Panc1 (cell line): ENCODE data around the gene NNT. TPM values are rescaled to one million over a fixed set of nuclear protein-coding genes. Genes with fewer than 3 reads are reported as not detected.

Experiments used
- ATAC-seq: fragments of 200-7000 bp; cut with Tn5 transposase; 2 replicates; pipeline ENCODE4 v1.9.1; 2020; ENCODE audit warnings: mild to moderate bottlenecking, moderate library complexity
- BruUV-seq: library from RNA; stranded (reverse); fragments of 400-500 nt; replicated peaks from 2 replicates; lab custom pipeline; 2021; lab: Mats Ljungman, UMichigan
- CTCF ChIA-PET: fragments of 300-600 bp; sonication (Branson Sonifier 250); formaldehyde crosslinking; loops from one replicate; lab custom pipeline; 2022; ENCODE audit warnings: antibody characterized with exemption; lab: Charles Lee
- POLR2A ChIA-PET: fragments of 300-600 bp; sonication (Branson Sonifier 250); formaldehyde crosslinking; loops from one replicate; lab custom pipeline; 2022; ENCODE audit warnings: antibody characterized with exemption; lab: Charles Lee
- DNase-seq: peaks from one replicate; pipeline ENCODE4 v3.0.0-alpha.2; 2010; ENCODE audit warnings: low read depth, low spot score
- H3K27ac ChIP-seq: 2 replicates; pipeline ENCODE4 v1.5.1; 2011; ENCODE audit warnings: mild to moderate bottlenecking, low read length, inconsistent platforms
- H3K27me3 ChIP-seq: fragments of 200-500 bp; sonication (Bioruptor generic); 2 replicates; pipeline ENCODE4 v1.6.0; 2014; ENCODE audit warnings: low read length, inconsistent platforms; ENCODE audit not compliant: control insufficient read depth, insufficient read depth
- H3K36me3 ChIP-seq: fragments of 200-500 bp; sonication (Bioruptor generic); 2 replicates; pipeline ENCODE4 v1.5.1; 2014; ENCODE audit warnings: inconsistent platforms, mild to moderate bottlenecking, low read length, moderate library complexity; ENCODE audit not compliant: control insufficient read depth, insufficient read depth
- H3K4me1 ChIP-seq: 2 replicates; pipeline ENCODE4 v1.5.1; 2011; ENCODE audit warnings: inconsistent platforms, mild to moderate bottlenecking, low read length, moderate library complexity; ENCODE audit not compliant: control insufficient read depth, insufficient read depth
- H3K4me3 ChIP-seq, 2 experiments: 2 replicates each; pipeline ENCODE4 v1.5.1; 2011 to 2012; ENCODE audit warnings: low read depth in 2 of 2, low read length in 2 of 2, mild to moderate bottlenecking in 2 of 2, inconsistent platforms in 1 of 2, moderate library complexity in 1 of 2
- H3K9me3 ChIP-seq: fragments of 200-500 bp; sonication (Bioruptor generic); 2 replicates; pipeline ENCODE4 v1.5.1; 2014; ENCODE audit warnings: low read depth, mild to moderate bottlenecking, inconsistent platforms, low read length, moderate library complexity; ENCODE audit not compliant: control insufficient read depth, insufficient read depth
- CTCF ChIP-seq: fragments of 450-650 bp; IDR thresholded peaks from 2 replicates; pipeline ENCODE4 v1.5.1; 2017; ENCODE audit warnings: mild to moderate bottlenecking
- POLR2AphosphoS5 ChIP-seq: IDR thresholded peaks from 2 replicates; pipeline ENCODE4 v1.6.1; 2012; ENCODE audit warnings: mild to moderate bottlenecking, low read depth, low read length, moderate library complexity
- REST ChIP-seq, 2 experiments: IDR thresholded peaks; 2 replicates each; pipeline ENCODE4 v1.6.1; 2011 to 2012; ENCODE audit warnings: low read depth in 2 of 2, control low read depth in 1 of 2, low read length in 1 of 2, mild to moderate bottlenecking in 1 of 2, moderate library complexity in 1 of 2; ENCODE audit not compliant: insufficient read depth in 1 of 2
- SIN3A ChIP-seq: IDR thresholded peaks from 2 replicates; pipeline ENCODE4 v1.6.1; 2012; ENCODE audit warnings: low read depth, mild to moderate bottlenecking, low read length, moderate library complexity, borderline replicate concordance; ENCODE audit not compliant: insufficient read depth
- TCF7L2 ChIP-seq: IDR thresholded peaks from 2 replicates; pipeline ENCODE4 v1.6.1; 2011; ENCODE audit warnings: mild to moderate bottlenecking, low read depth, low read length, inconsistent platforms
- in situ Hi-C: cut with HindIII; loops from 2 replicates; pipeline ENCODE4 v1.10.0; 2016; ENCODE audit warnings: low sequenced_read_pairs, low pct_unique_long_range_greater_than_20kb
- intact Hi-C: fragments of 100-400 bp; cut with micrococcal nuclease; formaldehyde crosslinking; loops from one replicate; pipeline ENCODE4 v1.10.0; 2022; ENCODE audit not compliant: unreplicated experiment
- total RNA-seq: library from RNA; stranded (reverse); gene quantifications from one replicate; pipeline ENCODE4 v1.2.1, GENCODE V29; 2021; ENCODE audit not compliant: unreplicated experiment

NNT gene
- total RNA-seq, 1 experiment from 2014 or later: 78.7 TPM

- Histone ChIP-seq H3K9me3 (no peaks in the 10 kb centered on the region), H3K4me3 (no peak overlapping the region), H3K4me1 (no peaks in the 10 kb centered on the region), H3K36me3 (no peaks in the 10 kb centered on the region), H3K27ac (no peak overlapping the region), H3K27me3 (no peaks in the 10 kb centered on the region)
- BruUV-seq: no TSS peak
- no peak for ATAC-seq
- in situ Hi-C loops (no loop called here), intact Hi-C loops (loop anchor here (2.0 to 10.0 kb wide), 2 partner anchors 605 to 1045 kb away; no protein-coding TSS in a partner anchor)
- ChIA-PET CTCF (interaction anchor here (0.6 kb wide), 2 partner anchors 30 to 196 kb away, joined by 3 read pairs; no protein-coding TSS in a partner anchor), POLR2A (no interaction called here)
- no peak for DNase-seq
- peak; percentile 59; the same call in 1 of the 2 replicates for TF ChIP-seq CTCF
- no peak for TF ChIP-seq POLR2AphosphoS5
Observed at GRCh38 chr5:43729846-43730478, 127.0 kb downstream of the NNT start.

GRCh38 chr5:43730832-43731342, 127.9 kb downstream of the NNT start:
- DNase-seq (no peak), ATAC-seq (no peak)
- no peaks in the 10 kb centered on the region for H3K9me3 ChIP-seq
- no peaks in the 10 kb centered on the region for H3K36me3 ChIP-seq
- H3K4me3 ChIP-seq: no peak overlapping the region
- in situ Hi-C loops (no loop called here), intact Hi-C loops (loop anchor here (2.0 to 10.0 kb wide), 2 partner anchors 604 to 1044 kb away; no protein-coding TSS in a partner anchor)
- TF ChIP-seq TCF7L2 (no peak), SIN3A (no peak), REST (IDR thresholded peaks at IDR 0.05; ENCODE audit: insufficient read depth in 1 of 2, low read depth in 2 of 2, low read length in 1 of 2) (no peak), CTCF (no peak), POLR2AphosphoS5 (no peak)
- ChIA-PET CTCF (interaction anchor here (0.8 kb wide), 1 partner anchor 38 kb away, joined by 5 read pairs; no protein-coding TSS in a partner anchor), POLR2A (interaction anchor here (0.6 kb wide), 1 partner anchor 411 kb away, joined by 3 read pairs; no protein-coding TSS in a partner anchor)
- no peak overlapping the region for H3K27ac ChIP-seq
- H3K4me1 ChIP-seq: no peaks in the 10 kb centered on the region
- H3K27me3 ChIP-seq: no peaks in the 10 kb centered on the region
- no TSS peak for BruUV-seq
